MCF 10A (cell line): ENCODE results near the gene DGCR2. TPM values are rescaled to one million over a fixed set of nuclear protein-coding genes. Genes with fewer than 3 reads are reported as not detected.

Experiments used
- BruUV-seq: library from RNA; stranded (reverse); fragments of 400-500 nt; replicated peaks from 2 replicates; lab custom pipeline; 2021; lab: Mats Ljungman, UMichigan
- CTCF ChIA-PET: fragments of 300-600 bp; sonication (Branson Sonifier 250); formaldehyde crosslinking; extraction: SDS; loops from one replicate; lab custom pipeline; 2021; ENCODE audit warnings: antibody characterized with exemption, inconsistent platforms; lab: Yijun Ruan, JAX
- POLR2A ChIA-PET: fragments of 300-600, 350-650 bp; sonication (Branson Sonifier 250); formaldehyde crosslinking; extraction: SDS; loops from one replicate; lab custom pipeline; 2020; ENCODE audit warnings: antibody characterized with exemption, inconsistent platforms; lab: Yijun Ruan, JAX
- DNase-seq: peaks from one replicate; pipeline ENCODE4 v3.0.0-alpha.2; 2018; ENCODE audit not compliant: unreplicated experiment
- H3K27ac Mint-ChIP-seq: one replicate; pipeline ENCODE4 v1.8.0; 2022; ENCODE audit warnings: mild to moderate bottlenecking, low read depth, mixed read lengths; ENCODE audit not compliant: unreplicated experiment
- H3K27me3 Mint-ChIP-seq: one replicate; pipeline ENCODE4 v1.8.0; 2022; ENCODE audit warnings: mixed read lengths; ENCODE audit not compliant: insufficient read depth, unreplicated experiment
- H3K36me3 Mint-ChIP-seq: one replicate; pipeline ENCODE4 v1.8.0; 2022; ENCODE audit warnings: mild to moderate bottlenecking, moderate library complexity, mixed read lengths; ENCODE audit not compliant: insufficient read depth, unreplicated experiment
- H3K4me1 Mint-ChIP-seq: one replicate; pipeline ENCODE4 v1.8.0; 2022; ENCODE audit warnings: mixed read lengths; ENCODE audit not compliant: insufficient read depth, unreplicated experiment
- H3K4me3 Mint-ChIP-seq: one replicate; pipeline ENCODE4 v1.8.0; 2022; ENCODE audit warnings: mild to moderate bottlenecking, moderate library complexity, mixed read lengths; ENCODE audit not compliant: unreplicated experiment
- H3K9me3 Mint-ChIP-seq: one replicate; pipeline ENCODE4 v1.8.0; 2022; ENCODE audit warnings: mixed read lengths; ENCODE audit not compliant: unreplicated experiment
- CTCF ChIP-seq: fragments of 200-600 bp; IDR thresholded peaks from one replicate; pipeline ENCODE4 v1.8.0; 2022; ENCODE audit warnings: antibody characterized with exemption, mild to moderate bottlenecking; ENCODE audit not compliant: unreplicated experiment
- intact Hi-C: fragments of 100-400 bp; cut with micrococcal nuclease; formaldehyde crosslinking; loops from 2 replicates; pipeline ENCODE4 v1.14.1; 2022
- total RNA-seq: library from RNA; stranded (reverse); gene quantifications from 2 replicates; pipeline ENCODE4 v1.2.3, GENCODE V29; 2022

The DGCR2 gene
- total RNA-seq, 1 experiment from 2014 or later, result 41.2 TPM

- peaks cover 79% of the 10 kb centered on the region for H3K36me3 Mint-ChIP-seq
- no peak for TF ChIP-seq CTCF
- no peaks in the 10 kb centered on the region for H3K27me3 Mint-ChIP-seq
- POLR2A ChIA-PET, result interaction anchor here (0.6 kb wide), 1 partner anchor 1745 kb away, joined by 3 read pairs; no protein-coding TSS in a partner anchor
- H3K27ac Mint-ChIP-seq, result no peak overlapping the region
- H3K4me1 Mint-ChIP-seq, result no peaks in the 10 kb centered on the region
- DNase-seq, result no peak
- no peak overlapping the region for H3K4me3 Mint-ChIP-seq
- CTCF ChIA-PET, result interaction anchor here (0.6 to 1.5 kb wide), 2 partner anchors 10 to 482 kb away, joined by 3 to 4 read pairs; no protein-coding TSS in a partner anchor
- BruUV-seq, result no TSS peak
- intact Hi-C loops, result no loop called here
- no peaks in the 10 kb centered on the region for H3K9me3 Mint-ChIP-seq
These were observed 73.7 kb downstream of the DGCR2 start for GRCh38 chr22:19048531-19048930.

- no peak for TF ChIP-seq CTCF
- no peaks in the 10 kb centered on the region for H3K4me1 Mint-ChIP-seq
- no peaks in the 10 kb centered on the region for H3K27me3 Mint-ChIP-seq
- H3K27ac Mint-ChIP-seq, result no peak overlapping the region
- intact Hi-C loops, result no loop called here
- POLR2A ChIA-PET, result interaction anchor here (0.6 kb wide), 2 partner anchors 106 to 1745 kb away, joined by 3 to 4 read pairs; no protein-coding TSS in a partner anchor
- peaks cover 81% of the 10 kb centered on the region for H3K36me3 Mint-ChIP-seq
- H3K9me3 Mint-ChIP-seq, result no peaks in the 10 kb centered on the region
- BruUV-seq, result no TSS peak
- no peak for DNase-seq
- CTCF ChIA-PET, result no interaction called here
- H3K4me3 Mint-ChIP-seq, result no peak overlapping the region
These were observed 74.2 kb downstream of the DGCR2 start for GRCh38 chr22:19047993-19048392.

- intact Hi-C loops, result no loop called here
- Mint-ChIP-seq H3K9me3 (no peaks in the 10 kb centered on the region), H3K4me3 (no peak overlapping the region), H3K27me3 (no peaks in the 10 kb centered on the region), H3K27ac (no peak overlapping the region), H3K36me3 (peaks cover 78% of the 10 kb centered on the region), H3K4me1 (no peaks in the 10 kb centered on the region)
- CTCF ChIA-PET, result interaction anchor here (0.5 to 0.7 kb wide), 2 partner anchors 101 to 507 kb away, joined by 3 to 4 read pairs; no protein-coding TSS in a partner anchor
- no TSS peak for BruUV-seq
- POLR2A ChIA-PET, result interaction anchor here (0.6 kb wide), 1 partner anchor 107 kb away, joined by 4 read pairs; no protein-coding TSS in a partner anchor
- DNase-seq, result no peak
- TF ChIP-seq CTCF, result no peak
These were observed 75.2 kb downstream of the DGCR2 start for GRCh38 chr22:19046719-19047609.

GRCh38 chr22:19046287-19046686 lies 75.9 kb downstream of the DGCR2 start:
- no peak for TF ChIP-seq CTCF
- BruUV-seq, result no TSS peak
- H3K36me3 Mint-ChIP-seq, result peaks cover 74% of the 10 kb centered on the region

More at GRCh38 chr22:19046287-19046686, 75.9 kb downstream of the DGCR2 start:
- POLR2A ChIA-PET, result interaction anchor here (1.1 kb wide), 1 partner anchor 18 kb away, joined by 4 read pairs; no protein-coding TSS in a partner anchor
- Mint-ChIP-seq H3K4me1 (no peaks in the 10 kb centered on the region), H3K27me3 (no peaks in the 10 kb centered on the region), H3K27ac (no peak overlapping the region), H3K4me3 (no peak overlapping the region), H3K9me3 (no peaks in the 10 kb centered on the region)
- CTCF ChIA-PET, result no interaction called here
- intact Hi-C loops, result no loop called here
- DNase-seq, result no peak
